ENCODE measurements around the gene SLC6A4.
"Not testable (repeated sequence)": the region's sequence is repeated elsewhere in the genome, so short reads cannot be mapped to it uniquely, and the experiment has no call there.

The SLC6A4 gene

DNA sequence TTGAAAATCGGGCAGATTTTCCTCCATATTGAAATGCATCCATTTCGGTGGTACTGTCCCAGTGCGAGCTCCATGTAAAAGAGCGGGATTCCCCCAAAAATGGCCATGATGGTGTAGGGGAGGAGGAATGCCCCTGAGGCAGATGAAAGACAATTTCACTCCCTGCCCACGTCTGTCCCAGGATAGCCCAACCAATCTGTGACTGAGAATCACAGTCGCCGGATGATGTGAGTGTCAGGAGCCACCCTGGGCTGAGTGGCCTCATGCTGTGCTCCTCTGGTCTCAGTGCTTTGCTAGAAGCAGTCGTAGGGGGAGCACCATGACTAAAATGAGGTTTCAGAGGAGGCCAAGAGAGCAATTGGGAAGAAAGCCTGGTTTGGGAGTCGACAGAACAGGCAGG is 16.7 kb downstream of the SLC6A4 start:
- DNase-seq = no peak

DNA sequence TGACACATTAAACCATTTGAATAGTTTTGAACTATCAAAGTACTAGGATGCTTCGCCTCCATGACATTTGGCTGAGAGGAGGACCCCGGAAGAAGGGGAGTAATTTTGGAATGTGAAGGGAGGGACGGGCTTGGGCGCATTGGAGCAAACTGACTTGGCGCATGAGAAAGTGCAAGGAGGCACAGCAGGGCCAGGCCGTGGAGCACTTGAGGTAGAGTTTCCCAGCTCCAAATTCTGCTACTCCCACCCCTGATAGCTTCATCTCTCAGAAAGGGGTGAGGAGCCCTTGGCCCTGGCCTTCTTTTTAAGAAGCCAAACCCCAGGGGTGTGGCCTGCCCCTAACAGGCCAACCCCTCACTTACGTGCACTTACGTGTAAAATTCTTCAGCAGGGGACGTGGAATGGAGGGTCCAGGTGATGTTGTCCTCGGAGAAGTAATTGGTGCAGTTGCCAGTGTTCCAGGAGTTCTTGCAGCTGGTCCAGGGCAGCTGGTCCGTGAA is 17.7 kb downstream of the SLC6A4 start:
- no peak for DNase-seq

DNA sequence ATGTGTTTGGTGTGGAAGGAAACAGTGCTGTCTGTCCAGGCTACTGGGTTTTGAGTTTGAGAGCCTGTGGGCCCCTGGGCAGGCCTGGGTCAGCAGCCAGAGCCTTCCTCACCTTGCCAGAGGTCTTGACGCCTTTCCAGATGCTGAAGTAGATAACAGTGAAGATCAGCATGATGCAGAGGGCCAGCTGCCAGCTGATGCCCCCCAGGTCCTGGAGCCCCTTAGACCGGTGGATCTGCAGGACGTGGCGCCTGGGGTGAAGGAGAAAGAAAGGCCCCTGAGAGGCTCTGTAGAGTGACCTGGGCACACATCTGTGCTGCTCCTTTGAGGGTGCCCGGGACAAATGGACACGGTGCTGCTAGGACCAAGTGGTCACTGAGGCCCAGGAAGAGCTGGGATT is 18.4 kb downstream of the SLC6A4 start:
- no peak for DNase-seq

DNA sequence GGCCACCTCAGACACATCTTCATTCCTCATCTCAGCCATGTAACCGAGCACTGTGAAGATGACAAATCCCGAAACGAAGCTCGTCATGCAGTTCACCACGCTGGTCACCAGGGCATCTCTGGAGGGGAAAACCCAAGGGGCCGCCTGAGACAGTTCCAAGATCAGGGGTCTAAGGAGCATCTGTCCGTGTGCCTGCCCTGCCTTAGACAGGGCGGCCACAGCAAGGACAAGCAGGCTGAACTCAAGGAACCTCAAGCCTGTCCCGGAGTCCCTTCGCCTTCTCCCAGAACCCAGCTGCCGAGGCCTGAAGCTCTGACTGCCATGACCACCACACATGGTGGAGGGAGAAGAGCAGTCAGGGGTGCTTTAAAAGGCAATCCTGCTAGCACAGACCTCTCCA is 22.7 kb downstream of the SLC6A4 start:
- no peak for DNase-seq

DNA sequence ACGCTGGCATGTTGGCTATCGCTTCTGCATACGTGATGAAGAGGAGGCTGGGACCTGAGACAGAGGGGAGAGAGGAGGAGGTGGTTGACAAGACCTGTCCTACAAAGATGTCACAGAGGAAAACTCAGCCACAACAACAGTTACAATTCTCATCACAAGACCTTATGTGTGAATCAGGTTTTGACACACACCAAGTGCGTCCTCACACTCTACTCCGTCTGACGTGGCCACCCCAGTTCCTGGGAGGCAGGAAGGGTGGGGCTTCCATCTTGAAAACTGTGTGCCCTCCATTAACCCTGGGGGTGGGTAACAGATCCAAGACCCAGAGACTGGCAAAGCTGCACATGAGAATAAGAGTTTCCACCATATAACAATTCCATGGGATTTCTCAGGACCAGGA is 24.1 kb downstream of the SLC6A4 start:
- no peak for DNase-seq

DNA sequence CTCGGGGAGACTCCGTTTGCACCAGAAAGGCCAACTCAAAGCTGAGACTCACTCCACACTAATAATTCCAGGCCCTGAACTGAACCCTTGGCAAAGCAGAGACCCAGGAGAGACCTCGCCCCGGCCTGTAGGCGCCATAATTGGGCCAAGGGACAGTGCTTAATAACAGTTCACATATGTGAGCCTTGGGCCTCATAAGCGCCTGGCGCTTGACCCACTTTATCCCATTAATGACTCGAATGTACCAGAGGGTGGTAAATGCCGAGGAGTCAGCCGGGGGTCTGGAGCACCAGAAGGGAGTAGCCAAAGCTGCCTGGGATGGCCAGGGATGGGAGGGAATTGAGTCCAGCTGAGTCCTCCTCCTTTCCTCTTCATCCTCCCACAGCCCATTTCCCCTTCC is 24.6 kb downstream of the SLC6A4 start:
- no peak for DNase-seq

DNA sequence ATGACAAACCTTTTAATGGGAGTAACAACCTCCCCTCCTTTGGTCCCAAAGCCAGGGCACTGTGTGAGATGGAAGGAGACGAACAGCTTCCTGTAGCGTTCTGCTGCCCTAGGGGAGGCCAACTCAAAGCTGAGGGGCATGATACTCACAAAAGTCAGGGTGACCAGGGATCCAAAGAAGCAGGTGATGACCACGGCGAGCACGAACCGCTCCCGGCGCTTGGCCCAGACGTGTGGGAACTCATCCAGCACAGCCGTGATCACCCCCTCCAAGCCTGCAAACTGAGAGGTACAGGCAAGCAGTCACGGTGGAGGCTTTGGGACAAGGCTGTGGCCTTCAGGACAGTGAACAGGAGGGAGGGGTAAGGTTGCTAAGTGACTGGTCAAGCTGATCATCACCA is 25.1 kb downstream of the SLC6A4 start:
- no peak for DNase-seq

DNA sequence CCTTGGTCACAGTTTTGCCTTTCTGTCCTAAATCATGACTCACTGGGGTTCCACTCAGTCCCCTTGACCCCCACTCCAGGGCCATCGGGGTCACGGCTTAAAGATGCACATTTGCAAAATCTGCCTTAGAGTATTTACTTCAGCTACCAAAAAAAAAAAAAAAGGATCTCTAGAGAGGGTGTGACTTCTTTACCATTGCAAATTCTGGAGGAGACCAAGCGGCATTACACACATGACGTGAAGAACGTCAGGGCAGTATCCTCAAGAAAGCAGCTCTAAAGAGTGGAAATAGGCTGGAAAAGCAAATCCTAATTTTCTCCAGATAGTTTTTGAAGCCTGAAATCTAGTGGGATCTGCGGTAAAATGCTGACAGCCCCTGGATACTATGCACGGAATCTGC is 25.6 kb downstream of the SLC6A4 start:
- DNase-seq = no peak

DNA sequence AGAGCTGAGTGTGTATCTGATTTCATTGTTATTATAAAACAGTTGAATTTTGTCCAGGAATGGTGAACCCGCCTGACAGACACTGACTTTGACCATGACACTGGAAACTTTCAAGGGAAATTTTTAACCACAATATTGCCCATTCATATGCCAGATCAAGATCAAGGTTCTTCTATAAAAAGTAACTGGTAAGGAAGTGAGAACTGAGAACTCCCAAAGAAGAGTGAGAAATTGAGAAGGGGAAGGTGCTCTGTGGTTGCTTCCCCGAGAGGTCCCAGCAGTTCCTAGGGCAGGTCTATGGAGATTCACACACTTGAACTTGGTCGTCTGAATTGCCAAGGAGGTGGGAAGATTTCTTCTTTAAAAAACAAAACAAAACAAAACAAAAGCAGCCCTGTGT is 27.3 kb downstream of the SLC6A4 start:
- DNase-seq = no peak

DNA sequence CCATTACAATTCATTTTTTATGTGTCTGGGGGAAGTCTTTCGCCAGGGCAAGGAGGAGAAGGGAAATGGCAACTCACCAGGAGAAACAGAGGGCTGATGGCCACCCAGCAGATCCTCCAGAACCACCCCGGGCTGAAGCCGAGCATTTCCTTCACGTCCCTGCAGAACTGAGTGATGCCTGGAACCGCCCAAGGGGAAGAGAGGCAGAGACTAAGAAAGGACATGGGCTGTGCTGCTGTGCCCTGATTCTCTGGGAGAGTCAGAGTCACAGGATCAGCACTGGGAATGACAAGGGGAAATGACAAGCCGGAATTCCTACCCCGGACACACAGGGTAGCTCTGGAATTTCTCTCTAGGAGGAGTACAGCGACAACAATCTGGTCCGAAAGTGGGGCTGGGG is 27.8 kb downstream of the SLC6A4 start:
- no peak for DNase-seq

DNA sequence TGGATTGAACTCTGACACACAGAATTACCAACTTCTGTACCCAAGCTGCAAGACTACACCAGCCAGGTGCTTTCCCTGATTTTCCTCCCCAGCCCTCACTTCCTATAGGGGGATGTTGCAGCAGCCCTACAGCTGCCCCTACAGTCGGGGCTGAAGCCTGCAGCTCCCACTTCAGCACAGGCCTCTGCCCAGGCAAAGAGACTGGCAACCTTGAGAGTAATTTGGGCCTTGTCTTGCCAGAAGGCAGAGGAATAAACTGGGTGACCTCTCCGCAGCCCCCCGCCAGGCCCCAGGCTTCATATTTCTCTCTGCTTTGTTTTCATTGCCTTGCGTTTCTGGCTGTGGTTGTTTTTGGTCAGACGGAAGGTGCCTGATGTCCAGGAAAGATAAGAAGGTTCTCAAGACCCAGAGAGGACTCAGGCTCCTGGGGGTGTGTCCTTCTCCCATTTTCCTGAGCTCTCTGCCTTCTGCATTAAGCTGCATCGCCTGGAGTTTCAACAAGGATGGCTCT is 32.0 kb downstream of the SLC6A4 start:
- DNase-seq = no peak

DNA sequence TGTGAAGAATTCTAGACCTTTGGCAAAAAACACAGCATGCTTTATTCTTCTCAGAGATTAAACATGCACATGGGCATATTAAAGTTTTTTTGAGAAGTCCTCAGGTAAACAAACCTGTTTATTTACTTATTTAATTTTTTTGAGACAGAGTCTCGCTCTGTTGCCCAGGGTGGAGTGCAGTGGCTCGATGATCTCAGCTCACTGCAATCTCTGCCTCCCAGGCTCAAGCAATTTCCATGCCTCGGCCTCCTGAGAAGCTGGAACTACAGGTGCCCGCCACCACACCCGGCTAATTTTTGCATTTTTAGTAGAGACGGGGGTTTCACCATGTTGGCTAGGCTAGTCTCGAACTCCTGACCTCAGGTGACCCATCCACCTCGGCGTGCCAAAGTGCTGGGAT is 34.8 kb downstream of the SLC6A4 start:
- DNase-seq = not testable (repeated sequence)

DNA sequence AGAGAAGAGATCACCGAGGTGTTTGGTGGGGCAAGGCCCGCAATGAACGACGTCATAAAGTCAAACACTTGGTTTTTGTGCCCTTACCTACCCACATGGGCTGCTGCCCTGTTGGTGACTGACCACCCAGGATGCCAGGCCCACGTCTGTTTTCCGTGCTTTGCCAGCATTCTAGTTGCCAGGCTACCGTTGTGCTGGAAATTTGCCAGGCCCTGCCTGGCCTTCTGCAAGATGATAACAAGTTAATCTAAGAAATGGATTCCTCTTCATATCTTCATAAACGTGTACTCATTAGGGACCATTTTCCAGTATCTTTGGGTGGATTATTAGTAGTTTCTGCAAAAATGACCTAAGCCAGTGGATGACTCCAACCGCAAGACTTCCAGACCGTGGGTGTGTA is 35.4 kb downstream of the SLC6A4 start:
- no peak for DNase-seq

DNA sequence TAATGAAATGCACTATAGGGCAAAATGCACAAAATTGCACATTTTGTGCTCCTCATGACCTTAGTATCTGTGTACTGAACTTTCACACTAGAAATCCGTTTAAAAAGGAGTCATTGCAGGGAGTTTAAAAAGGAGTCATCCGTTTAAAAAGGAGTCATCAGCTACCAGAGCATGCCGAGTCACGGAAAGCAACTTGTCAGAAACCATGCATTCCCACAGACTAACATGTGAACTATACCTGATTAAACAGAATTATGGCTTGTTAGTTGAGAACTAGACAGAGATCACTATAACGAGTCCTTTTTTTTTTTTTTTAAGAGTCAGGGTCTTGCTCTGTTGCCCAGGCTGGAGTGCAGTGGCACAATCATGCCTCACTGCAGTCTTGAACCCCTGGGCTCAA is 35.9 kb downstream of the SLC6A4 start:
- DNase-seq = no peak

DNA sequence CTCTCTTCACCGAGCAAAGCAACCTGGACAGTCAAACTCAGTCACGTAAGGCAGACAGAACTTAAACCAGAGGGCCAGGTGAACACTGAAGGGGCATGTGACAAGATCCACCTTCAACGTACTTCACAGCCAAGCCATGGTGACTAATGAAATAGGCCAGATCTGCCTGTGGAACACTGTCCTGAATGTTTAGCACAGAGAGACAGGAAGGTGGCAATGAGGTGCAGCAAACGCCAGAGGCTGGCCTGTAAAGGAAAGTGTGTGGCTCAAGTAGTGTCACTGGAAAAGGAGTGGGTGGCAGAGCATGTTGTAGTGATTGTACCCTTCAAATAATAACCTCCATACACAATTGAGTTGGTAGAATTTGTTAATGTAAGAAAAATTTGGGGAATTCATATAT is 38.1 kb downstream of the SLC6A4 start:
- DNase-seq = no peak

DNA sequence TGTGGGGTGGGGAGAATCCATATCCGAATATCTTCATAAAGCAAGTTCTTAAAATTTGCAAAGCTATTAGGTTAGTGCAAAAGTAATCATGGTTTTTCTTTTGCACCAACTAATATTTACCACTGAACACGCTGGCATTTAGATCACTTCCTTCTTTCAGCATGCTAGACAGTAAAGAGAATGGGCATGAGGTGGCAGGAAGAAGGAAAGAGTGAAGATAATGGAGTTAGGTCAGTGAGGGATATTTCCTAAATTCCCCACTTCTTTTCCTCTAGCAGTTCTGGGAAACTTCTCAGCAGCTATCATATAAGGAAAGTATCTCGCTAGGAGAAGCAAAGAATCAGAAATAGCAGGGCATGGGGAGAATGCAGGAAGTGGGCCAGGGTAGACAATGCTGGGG is 39.0 kb downstream of the SLC6A4 start:
- no peak for DNase-seq

DNA sequence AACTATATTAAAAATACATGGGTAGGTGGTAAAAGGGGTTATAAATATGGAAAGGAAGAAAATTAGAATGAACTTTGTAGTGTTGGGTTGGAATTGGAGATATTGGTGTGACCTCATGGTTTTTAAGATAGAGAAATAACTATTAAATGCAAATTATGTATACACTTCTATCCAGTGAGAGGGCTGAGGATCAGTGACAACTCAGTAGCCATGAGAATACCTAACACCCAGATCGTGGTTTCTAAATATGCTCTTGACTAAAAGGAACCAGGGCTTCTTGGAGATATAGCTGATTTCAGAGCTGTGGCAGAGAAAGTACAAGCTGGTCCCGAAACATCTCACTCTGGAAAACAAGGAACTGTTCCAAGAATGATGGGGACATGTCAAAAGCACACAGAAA is 44.4 kb downstream of the SLC6A4 start:
- no peak for DNase-seq

DNA sequence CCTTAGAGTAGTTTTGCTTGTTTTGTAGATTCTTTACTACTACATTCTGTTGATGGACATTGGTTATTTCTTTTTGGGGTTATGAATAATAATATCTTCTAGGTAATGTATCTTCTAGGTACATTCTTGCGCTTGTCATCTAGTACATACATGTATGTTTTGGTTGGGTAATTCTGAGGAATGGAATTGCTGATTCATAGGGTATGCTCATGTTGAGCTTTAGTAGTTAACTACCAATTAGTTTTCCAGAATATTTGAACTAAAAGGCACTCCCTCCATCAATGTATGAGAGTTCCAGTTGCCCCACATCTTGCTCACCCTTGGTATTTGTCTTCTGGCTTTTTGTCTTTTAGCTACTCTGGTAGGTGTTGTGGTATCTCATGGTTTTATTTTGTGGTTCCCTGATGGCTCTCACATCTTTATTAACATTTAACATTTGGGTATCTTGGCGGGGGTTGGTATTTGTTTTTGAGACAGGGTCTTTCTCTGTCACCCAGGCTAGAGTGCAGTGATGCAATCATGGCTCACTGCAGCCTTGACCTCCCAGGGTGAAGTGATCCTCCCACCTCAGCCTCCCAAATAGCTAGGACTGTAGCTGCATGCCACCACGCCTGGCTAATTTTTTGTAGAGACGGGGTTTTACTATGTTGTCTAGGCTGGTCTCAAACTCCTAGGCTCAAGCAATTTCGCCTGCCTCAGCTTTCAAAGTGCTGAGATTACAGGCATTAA is 47.1 kb downstream of the SLC6A4 start:
- DNase-seq = no peak

DNA sequence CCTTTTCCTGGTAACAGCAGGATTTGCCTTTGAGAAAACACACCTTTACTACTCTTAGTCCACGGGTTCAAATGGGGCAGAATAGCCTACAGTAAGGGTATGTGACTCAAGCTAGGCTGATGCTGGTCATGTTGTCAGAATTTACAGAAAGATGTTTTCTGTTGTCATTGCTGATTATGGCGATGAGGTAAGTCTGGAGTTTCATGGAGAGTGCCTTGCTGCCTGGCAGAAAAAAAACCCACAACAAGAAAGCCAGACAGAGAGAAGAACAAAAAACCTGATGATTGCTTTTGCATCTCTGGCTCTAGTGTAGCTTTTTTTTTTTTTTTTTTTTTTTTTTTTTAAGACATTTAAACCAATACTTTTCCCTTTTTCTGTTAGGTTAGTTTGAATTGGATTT is 47.9 kb downstream of the SLC6A4 start:
- no peak for DNase-seq

DNA sequence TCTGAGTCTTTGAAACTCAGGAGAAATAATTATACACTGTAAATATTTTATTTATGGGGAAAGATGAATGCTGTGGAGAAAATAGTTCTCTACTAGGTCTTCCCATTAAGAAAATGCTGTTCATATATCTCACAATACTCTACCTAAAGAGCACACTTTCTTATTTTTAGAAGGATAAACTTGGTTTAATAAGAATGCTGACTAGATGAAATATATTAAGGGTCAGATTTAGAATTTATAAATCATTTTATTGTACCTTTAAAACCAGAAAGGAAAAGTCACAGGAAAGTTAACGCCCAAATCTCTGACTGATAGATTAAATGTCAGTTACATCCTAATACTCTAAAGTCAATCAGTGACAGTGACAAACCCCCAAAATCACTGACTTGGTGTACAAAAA is 48.7 kb downstream of the SLC6A4 start:
- no peak for DNase-seq

DNA sequence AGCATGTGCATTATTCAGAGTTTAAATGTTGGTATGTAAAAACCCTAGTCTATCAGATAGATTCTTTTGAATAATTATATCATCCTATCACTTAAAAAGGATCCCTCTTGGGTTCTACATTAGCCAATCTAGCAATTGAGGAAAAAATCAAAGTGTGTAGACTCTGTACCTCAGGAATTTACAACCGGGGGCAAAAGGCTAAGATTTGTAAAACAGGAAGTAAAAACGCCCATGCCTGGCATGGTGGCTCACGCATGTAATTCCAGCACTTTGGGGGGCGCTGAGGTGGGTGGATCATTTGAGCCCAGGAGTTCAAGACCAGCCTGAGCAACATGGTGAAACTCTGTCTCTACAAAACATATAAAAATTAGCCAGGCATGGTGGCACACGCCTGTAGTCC is 58.6 kb downstream of the SLC6A4 start:
- no peak for DNase-seq

DNA sequence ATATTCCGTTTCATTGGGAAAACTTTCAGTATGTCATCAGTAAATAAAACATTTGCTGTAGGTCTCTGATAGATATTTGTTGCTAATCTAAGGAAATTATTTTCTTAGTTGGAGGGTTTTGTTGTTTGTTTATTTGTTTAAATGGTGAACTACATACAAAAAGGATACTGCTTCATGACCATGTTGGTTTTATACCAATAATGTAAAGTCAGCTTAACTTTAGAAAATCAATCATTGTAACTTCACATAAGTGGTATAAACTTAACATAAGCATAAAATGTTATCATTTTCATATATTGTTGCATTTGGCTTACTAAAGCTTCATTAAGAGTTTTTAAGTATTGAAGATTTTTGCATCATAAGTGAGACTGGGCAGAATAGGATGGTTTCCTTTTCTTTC is 60.9 kb downstream of the SLC6A4 start:
- DNase-seq = no peak

DNA sequence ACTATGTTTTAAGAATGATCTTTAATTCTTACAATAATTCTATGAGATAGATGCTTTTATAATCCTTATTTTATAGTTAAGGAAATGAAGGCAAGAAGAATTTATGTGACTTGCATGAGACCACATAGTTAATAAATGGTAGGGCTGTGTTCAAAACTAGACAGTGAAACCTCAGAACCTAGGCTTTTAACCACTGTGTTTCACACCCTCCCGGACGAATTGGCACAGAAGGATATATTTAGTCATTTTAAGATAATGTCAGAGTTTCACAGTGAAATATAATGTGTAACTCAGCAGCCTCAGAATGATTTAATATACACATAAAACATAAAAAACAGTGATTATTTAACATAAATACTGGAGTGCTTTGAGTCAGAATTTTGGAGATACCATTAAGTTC is 61.8 kb downstream of the SLC6A4 start:
- DNase-seq = no peak

DNA sequence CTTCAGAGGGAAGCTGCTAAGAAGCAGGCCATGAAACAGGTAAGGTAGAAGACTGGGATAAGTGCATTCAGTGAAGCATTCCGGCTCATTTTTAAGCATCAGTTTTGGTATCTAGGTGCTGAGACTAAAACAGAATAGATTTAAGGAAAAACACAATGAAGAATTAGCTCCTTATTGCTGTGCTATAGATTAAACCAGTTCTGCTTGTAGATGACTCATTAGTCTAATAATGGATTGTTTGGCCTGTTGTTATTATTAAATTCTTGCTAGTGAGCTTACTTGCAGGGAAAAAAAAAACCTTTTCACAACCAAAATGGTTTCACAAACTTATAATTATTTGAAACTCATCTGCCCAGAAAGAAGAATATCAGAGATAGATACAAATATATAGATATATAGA is 62.9 kb downstream of the SLC6A4 start:
- DNase-seq = no peak

DNA sequence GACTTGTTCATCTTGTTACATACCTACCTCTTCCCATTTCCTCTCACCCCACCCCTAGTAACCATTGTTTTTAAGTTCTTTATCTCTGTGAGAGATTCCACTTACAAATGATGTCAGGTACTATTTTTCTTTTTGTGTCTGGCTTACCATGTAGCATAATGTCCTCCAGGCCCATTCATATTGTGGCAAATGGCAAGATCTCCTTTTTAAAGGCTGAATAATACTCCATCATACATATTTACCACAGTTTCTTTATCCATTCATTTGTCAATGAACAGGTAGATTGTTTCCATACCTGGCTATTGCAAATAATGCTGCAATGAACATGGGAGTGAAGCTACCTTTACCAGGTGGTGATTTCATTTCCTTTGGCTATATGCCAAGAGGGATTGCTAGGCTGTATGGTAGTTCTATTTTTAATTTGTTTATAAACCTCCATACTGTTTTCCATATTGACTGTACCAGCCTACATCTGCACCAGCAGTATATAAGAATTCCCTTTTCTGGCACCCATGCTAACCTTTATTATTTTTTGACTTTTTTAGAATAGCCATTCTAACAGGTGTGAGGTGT is 65.0 kb downstream of the SLC6A4 start:
- no peak for DNase-seq
